H9 (cell line): Measurements from ENCODE around the gene POP4. TPM values are rescaled to one million over a fixed set of nuclear protein-coding genes. Genes with fewer than 3 reads are reported as not detected.

Experiments
- DNase-seq: peaks from one replicate; pipeline ENCODE4 v3.0.0-alpha.2; 2017
- H2AFZ ChIP-seq: one replicate; pipeline ENCODE4 v1.6.1; 2013; ENCODE audit warnings: mild to moderate bottlenecking, low read length, control low read depth, moderate library complexity
- H2AK5ac ChIP-seq: 2 replicates; pipeline ENCODE4 v1.6.1; 2013; ENCODE audit warnings: low read length, control low read depth, mixed read lengths; ENCODE audit not compliant: insufficient read length
- H2BK120ac ChIP-seq: one replicate; pipeline ENCODE4 v1.6.1; 2013; ENCODE audit warnings: low read depth, mild to moderate bottlenecking, low read length, control low read depth, inconsistent platforms; ENCODE audit not compliant: poor library complexity, severe bottlenecking
- H2BK12ac ChIP-seq: 2 replicates; pipeline ENCODE4 v1.6.1; 2013; ENCODE audit warnings: low read length, control low read depth, mixed read lengths, low read depth; ENCODE audit not compliant: insufficient read length
- H2BK15ac ChIP-seq: 2 replicates; pipeline ENCODE4 v1.6.1; 2013; ENCODE audit warnings: low read depth, low read length, control low read depth
- H2BK20ac ChIP-seq: one replicate; pipeline ENCODE4 v1.6.1; 2013; ENCODE audit warnings: low read depth, mild to moderate bottlenecking, low read length, control low read depth, inconsistent platforms; ENCODE audit not compliant: poor library complexity, severe bottlenecking
- H2BK5ac ChIP-seq: 2 replicates; pipeline ENCODE4 v1.6.1; 2013; ENCODE audit warnings: low read length, control low read depth, mixed read lengths; ENCODE audit not compliant: insufficient read length
- H3K14ac ChIP-seq: 2 replicates; pipeline ENCODE4 v1.6.1; 2013; ENCODE audit warnings: low read length, control low read depth; ENCODE audit not compliant: insufficient read depth
- H3K18ac ChIP-seq: 2 replicates; pipeline ENCODE4 v1.6.1; 2013; ENCODE audit warnings: low read depth, mild to moderate bottlenecking, mixed read lengths, low read length, control low read depth; ENCODE audit not compliant: insufficient read length
- H3K23ac ChIP-seq: 2 replicates; pipeline ENCODE4 v1.6.1; 2013; ENCODE audit warnings: low read length, control low read depth, mixed read lengths, low read depth; ENCODE audit not compliant: insufficient read length
- H3K23me2 ChIP-seq: 2 replicates; pipeline ENCODE4 v1.6.1; 2013; ENCODE audit warnings: low read depth, mild to moderate bottlenecking, mixed read lengths, low read length, control low read depth; ENCODE audit not compliant: insufficient read length, poor library complexity, severe bottlenecking
- H3K27ac ChIP-seq: 2 replicates; pipeline ENCODE4 v1.5.1; 2013; ENCODE audit warnings: low read length, control low read depth, mixed read lengths, low read depth; ENCODE audit not compliant: insufficient read length
- H3K27me3 ChIP-seq: 2 replicates; pipeline ENCODE4 v1.6.1; 2013; ENCODE audit warnings: low read length, control low read depth, inconsistent platforms; ENCODE audit not compliant: insufficient read depth
- H3K4ac ChIP-seq: 2 replicates; pipeline ENCODE4 v1.6.1; 2013; ENCODE audit warnings: low read depth, mild to moderate bottlenecking, control low read depth, inconsistent platforms, low read length, moderate library complexity
- H3K4me1 ChIP-seq: 2 replicates; pipeline ENCODE4 v1.6.1; 2013; ENCODE audit warnings: low read length, control low read depth, inconsistent platforms; ENCODE audit not compliant: insufficient read depth
- H3K4me2 ChIP-seq: 2 replicates; pipeline ENCODE4 v1.6.1; 2013; ENCODE audit warnings: low read length, control low read depth, mixed read lengths; ENCODE audit not compliant: insufficient read length, insufficient read depth
- H3K56ac ChIP-seq: 2 replicates; pipeline ENCODE4 v1.6.1; 2013; ENCODE audit warnings: low read depth, mild to moderate bottlenecking, mixed read lengths, low read length, control low read depth; ENCODE audit not compliant: insufficient read length
- H3K79me1 ChIP-seq: 2 replicates; pipeline ENCODE4 v1.6.1; 2013; ENCODE audit warnings: low read depth, mild to moderate bottlenecking, moderate library complexity, low read length, control low read depth, inconsistent platforms; ENCODE audit not compliant: insufficient read depth, poor library complexity, severe bottlenecking
- H3K79me2 ChIP-seq: 2 replicates; pipeline ENCODE4 v1.6.1; 2013; ENCODE audit warnings: low read length, control low read depth, inconsistent platforms; ENCODE audit not compliant: insufficient read depth
- H3K9ac ChIP-seq: 2 replicates; pipeline ENCODE4 v1.6.1; 2013; ENCODE audit warnings: low read length, control low read depth, mixed read lengths; ENCODE audit not compliant: insufficient read length; ENCODE audit errors: extremely low read depth
- H3K9me3 ChIP-seq: one replicate; pipeline ENCODE4 v1.6.1; 2013; ENCODE audit warnings: low read depth, low read length, inconsistent platforms; ENCODE audit not compliant: control insufficient read depth
- H3T11ph ChIP-seq: one replicate; pipeline ENCODE4 v1.6.1; 2013; ENCODE audit warnings: mild to moderate bottlenecking, low read length, control low read depth, inconsistent platforms
- H4K20me1 ChIP-seq: one replicate; pipeline ENCODE4 v1.6.1; 2013; ENCODE audit not compliant: control insufficient read depth, insufficient read length, insufficient read depth
- H4K5ac ChIP-seq: 2 replicates; pipeline ENCODE4 v1.6.1; 2013; ENCODE audit warnings: low read depth, mild to moderate bottlenecking, mixed read lengths, low read length, control low read depth; ENCODE audit not compliant: insufficient read length
- H4K8ac ChIP-seq: replicated peaks from 2 replicates; pipeline ENCODE4 v1.6.1; 2013; ENCODE audit warnings: low read length, control low read depth, mixed read lengths, low read depth; ENCODE audit not compliant: insufficient read length
- H4K91ac ChIP-seq: 2 replicates; pipeline ENCODE4 v1.6.1; 2013; ENCODE audit warnings: low read depth, mild to moderate bottlenecking, moderate library complexity, mixed read lengths, low read length, control low read depth; ENCODE audit not compliant: insufficient read length
- H3K27ac Mint-ChIP-seq, 3 experiments: 2 replicates in 2 of 3; 3 replicates in 1 of 3; pipeline ENCODE4 v1.8.0; 2020 to 2021; ENCODE audit warnings: mixed read lengths in 3 of 3, mild to moderate bottlenecking in 1 of 3, moderate library complexity in 1 of 3
- H3K27me3 Mint-ChIP-seq: 2 replicates; pipeline ENCODE4 v1.8.0; 2021; ENCODE audit warnings: low read depth, mild to moderate bottlenecking, moderate library complexity, mixed read lengths
- H3K36me3 Mint-ChIP-seq, 3 experiments: 2 replicates in 2 of 3; 3 replicates in 1 of 3; pipeline ENCODE4 v1.8.0; 2020 to 2021; ENCODE audit warnings: low read depth in 3 of 3, mixed read lengths in 3 of 3; ENCODE audit not compliant: insufficient read depth in 1 of 3
- H3K4me1 Mint-ChIP-seq, 2 experiments: 2 replicates each; pipeline ENCODE4 v1.8.0; 2020; ENCODE audit warnings: mixed read lengths in 2 of 2
- H3K4me3 Mint-ChIP-seq, 2 experiments: 2 replicates in 1 of 2; 3 replicates in 1 of 2; pipeline ENCODE4 v1.8.0; 2020 to 2021; ENCODE audit warnings: mild to moderate bottlenecking in 2 of 2, mixed read lengths in 2 of 2, moderate library complexity in 1 of 2
- H3K9me3 Mint-ChIP-seq, 2 experiments: 2 replicates in 1 of 2; 3 replicates in 1 of 2; pipeline ENCODE4 v1.8.0; 2020; ENCODE audit warnings: mild to moderate bottlenecking in 2 of 2, mixed read lengths in 2 of 2, moderate library complexity in 1 of 2
- WGBS: extraction: QIAGEN DNeasy Blood & Tissue Kit; methylation state at CpG from one replicate; pipeline ENCODE4 v1.1.7; 2013; ENCODE audit warnings: missing lambda C conversion rate, low lambda C conversion rate, mixed read lengths; ENCODE audit not compliant: insufficient read length; ENCODE audit errors: extremely low coverage; 5-methylcytosine and 5-hydroxymethylcytosine counted together
- total RNA-seq: library from RNA; stranded (reverse); gene quantifications from 2 replicates; pipeline ENCODE4 v1.2.1, GENCODE V29; 2021
- TF ChIP-seq, protein P1 (sequence below): fragments of 200-600 bp; sonication (generic); conservative IDR thresholded peaks from 3 replicates; pipeline ENCODE4 v1.8.0; 2021; ENCODE audit warnings: antibody characterized with exemption, mild to moderate bottlenecking

POP4 gene
- total RNA-seq, 1 experiment from 2014 or later: 51.4 TPM

DNA sequence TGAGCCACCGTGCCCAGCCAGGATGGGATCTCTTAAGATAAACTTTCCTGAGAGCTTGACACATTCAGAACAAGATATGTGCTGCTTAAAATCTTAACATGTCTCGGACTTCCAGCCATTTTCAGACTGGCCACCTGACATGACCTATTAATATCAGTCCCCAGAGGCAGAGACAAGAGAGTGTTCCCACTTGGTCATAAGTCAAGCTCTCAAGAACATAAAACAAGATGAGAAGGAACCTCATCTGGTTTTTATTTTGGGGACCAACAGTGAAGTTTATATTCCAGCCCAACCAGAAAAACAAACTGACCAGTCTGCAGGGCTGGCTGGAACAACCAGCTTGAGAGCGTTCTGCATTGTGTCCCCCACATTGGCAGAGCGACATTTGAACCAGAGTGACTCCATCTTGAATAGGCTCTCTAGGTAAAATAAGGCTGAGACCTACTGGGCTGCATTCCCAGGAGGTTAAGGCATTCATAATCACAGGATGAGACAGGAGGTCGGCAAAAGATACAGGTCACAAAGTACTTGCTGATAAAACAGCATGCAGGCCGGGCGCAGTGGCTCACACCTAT, 37.4 kb downstream of the POP4 start:
- H3K4me2 ChIP-seq: no peak overlapping the region
- no peak overlapping the region for H3K4me3 Mint-ChIP-seq
- H3K79me2 ChIP-seq: no peaks in the 10 kb centered on the region
- peaks cover 8% of the 10 kb centered on the region for H3K27me3 Mint-ChIP-seq
- H3K9me3 Mint-ChIP-seq: no peaks in the 10 kb centered on the region; a peak in 1 of 5 replicates
- H3K23ac ChIP-seq: no peak overlapping the region
- no peak overlapping the region for H2BK15ac ChIP-seq
- H3K27me3 ChIP-seq: no peaks in the 10 kb centered on the region
- H3K56ac ChIP-seq: no peak overlapping the region
- H3K9me3 ChIP-seq: no peaks in the 10 kb centered on the region
- no peak overlapping the region for H2BK120ac ChIP-seq
- H3K4ac ChIP-seq: no peak overlapping the region
- H4K8ac ChIP-seq: no peak overlapping the region
- H3K23me2 ChIP-seq: no peaks in the 10 kb centered on the region
- H3T11ph ChIP-seq: no peak overlapping the region
- no peak overlapping the region for H3K14ac ChIP-seq
- TF ChIP-seq, protein P1, sequence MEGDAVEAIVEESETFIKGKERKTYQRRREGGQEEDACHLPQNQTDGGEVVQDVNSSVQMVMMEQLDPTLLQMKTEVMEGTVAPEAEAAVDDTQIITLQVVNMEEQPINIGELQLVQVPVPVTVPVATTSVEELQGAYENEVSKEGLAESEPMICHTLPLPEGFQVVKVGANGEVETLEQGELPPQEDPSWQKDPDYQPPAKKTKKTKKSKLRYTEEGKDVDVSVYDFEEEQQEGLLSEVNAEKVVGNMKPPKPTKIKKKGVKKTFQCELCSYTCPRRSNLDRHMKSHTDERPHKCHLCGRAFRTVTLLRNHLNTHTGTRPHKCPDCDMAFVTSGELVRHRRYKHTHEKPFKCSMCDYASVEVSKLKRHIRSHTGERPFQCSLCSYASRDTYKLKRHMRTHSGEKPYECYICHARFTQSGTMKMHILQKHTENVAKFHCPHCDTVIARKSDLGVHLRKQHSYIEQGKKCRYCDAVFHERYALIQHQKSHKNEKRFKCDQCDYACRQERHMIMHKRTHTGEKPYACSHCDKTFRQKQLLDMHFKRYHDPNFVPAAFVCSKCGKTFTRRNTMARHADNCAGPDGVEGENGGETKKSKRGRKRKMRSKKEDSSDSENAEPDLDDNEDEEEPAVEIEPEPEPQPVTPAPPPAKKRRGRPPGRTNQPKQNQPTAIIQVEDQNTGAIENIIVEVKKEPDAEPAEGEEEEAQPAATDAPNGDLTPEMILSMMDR: no peak
- H3K79me1 ChIP-seq: no peaks in the 10 kb centered on the region
- no peak overlapping the region for H3K18ac ChIP-seq
- WGBS: no CpG with 5 or more reads among the region's 7 CpGs
- H4K5ac ChIP-seq: no peak overlapping the region
- no peak overlapping the region for H2BK12ac ChIP-seq
- no peak overlapping the region for H4K91ac ChIP-seq
- H2AK5ac ChIP-seq: no peak overlapping the region
- no peak overlapping the region for H2BK20ac ChIP-seq
- no peak overlapping the region for H2BK5ac ChIP-seq
- no peaks in the 10 kb centered on the region for H3K36me3 Mint-ChIP-seq
- no peak overlapping the region for H2AFZ ChIP-seq
- H3K27ac ChIP-seq: no peak overlapping the region
- H4K20me1 ChIP-seq: no peaks in the 10 kb centered on the region
- H3K27ac Mint-ChIP-seq: no peak overlapping the region
- H3K9ac ChIP-seq: no peak overlapping the region
- H3K4me1 ChIP-seq: peaks cover 4% of the 10 kb centered on the region; the same call in 1 of the 2 replicates
- peaks cover 19 to 20% of the 10 kb centered on the region in 2 experiments for H3K4me1 Mint-ChIP-seq
- DNase-seq: no peak
